Loucy (cell line): ENCODE measurements around the gene BANF2.

Source experiments
- H2AFZ ChIP-seq: fragments of 200-600 bp; sonication (generic); 2 replicates; pipeline ENCODE4 v1.6.0; 2016; ENCODE audit warnings: antibody characterized with exemption, mild to moderate bottlenecking, low read length, moderate library complexity
- H3F3A ChIP-seq: fragments of 200-600 bp; 2 replicates; pipeline ENCODE4 v1.6.0; 2016; ENCODE audit warnings: antibody characterized with exemption, low read depth, mild to moderate bottlenecking
- H3K27me3 ChIP-seq: fragments of 200-600 bp; sonication (generic); 2 replicates; pipeline ENCODE4 v1.6.1; 2014; ENCODE audit warnings: low read length, mild to moderate bottlenecking; ENCODE audit not compliant: insufficient read depth, poor library complexity, severe bottlenecking
- H3K36me3 ChIP-seq: fragments of 200-600 bp; sonication (generic); 2 replicates; pipeline ENCODE4 v1.6.1; 2016; ENCODE audit warnings: low read length; ENCODE audit not compliant: insufficient read depth
- H3K4me1 ChIP-seq: fragments of 200-600 bp; sonication (generic); 2 replicates; pipeline ENCODE4 v1.5.1; 2014; ENCODE audit warnings: low read length, mild to moderate bottlenecking; ENCODE audit not compliant: insufficient read depth, poor library complexity, severe bottlenecking
- H3K4me2 ChIP-seq: fragments of 200-600 bp; sonication (generic); 2 replicates; pipeline ENCODE4 v1.6.0; 2014; ENCODE audit warnings: antibody characterized with exemption, low read length, low read depth, mild to moderate bottlenecking; ENCODE audit not compliant: poor library complexity, severe bottlenecking
- H3K4me3 ChIP-seq: fragments of 200-600 bp; sonication (generic); 2 replicates; pipeline ENCODE4 v1.5.1; 2014; ENCODE audit warnings: low read length, mild to moderate bottlenecking, mixed read lengths; ENCODE audit not compliant: poor library complexity, severe bottlenecking
- H3K79me2 ChIP-seq: fragments of 200-600 bp; sonication (generic); 2 replicates; pipeline ENCODE4 v1.6.1; 2014; ENCODE audit warnings: low read length; ENCODE audit not compliant: insufficient read depth
- H3K9ac ChIP-seq: fragments of 200-600 bp; sonication (generic); 2 replicates; pipeline ENCODE4 v1.6.0; 2014; ENCODE audit warnings: mild to moderate bottlenecking, low read depth, low read length, moderate library complexity; ENCODE audit not compliant: poor library complexity, severe bottlenecking
- H3K9me2 ChIP-seq: fragments of 200-600 bp; sonication (generic); replicated peaks from 2 replicates; pipeline ENCODE4 v1.6.1; 2016; ENCODE audit warnings: low read depth, low read length, mixed read lengths
- H3K9me3 ChIP-seq: fragments of 200-600 bp; sonication (generic); 2 replicates; pipeline ENCODE4 v1.6.1; 2014; ENCODE audit warnings: mild to moderate bottlenecking, antibody characterized with exemption, low read length, low read depth; ENCODE audit not compliant: insufficient read depth
- H4K20me1 ChIP-seq: fragments of 200-600 bp; sonication (generic); 2 replicates; pipeline ENCODE4 v1.6.0; 2014; ENCODE audit warnings: antibody characterized with exemption, low read length, mild to moderate bottlenecking; ENCODE audit not compliant: insufficient read depth, poor library complexity, severe bottlenecking
- EZH2phosphoT487 ChIP-seq: fragments of 200-600 bp; IDR thresholded peaks from 2 replicates; pipeline ENCODE4 v1.6.1; 2018; ENCODE audit warnings: antibody characterized with exemption, mild to moderate bottlenecking, moderate library complexity, borderline replicate concordance
- TF ChIP-seq, protein P1 (sequence below): fragments of 200-600 bp; sonication (generic); conservative IDR thresholded peaks from 2 replicates; pipeline ENCODE4 v1.5.1; 2014; ENCODE audit warnings: mild to moderate bottlenecking, antibody characterized with exemption, low read length

BANF2 gene

DNA sequence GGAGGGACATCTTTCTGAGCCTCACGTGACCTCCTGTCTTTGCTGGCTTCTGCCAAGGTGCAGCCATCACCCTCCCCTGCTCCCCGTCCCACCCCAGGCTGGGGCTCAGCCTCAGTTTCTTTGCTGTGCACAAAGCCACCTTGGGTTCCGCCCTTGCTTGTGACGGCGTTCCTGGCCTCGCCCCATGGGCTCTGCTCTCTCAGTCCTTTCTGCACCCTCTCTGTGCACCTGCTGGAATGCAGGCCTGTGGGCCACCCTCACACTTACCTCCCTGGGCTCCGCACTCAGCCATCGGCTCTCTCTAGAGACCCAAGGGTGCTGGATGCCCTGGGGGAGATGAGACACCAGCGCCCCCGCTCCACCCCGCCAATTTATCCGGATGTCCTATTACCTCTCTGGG lies 28.3 kb downstream of the BANF2 start:
- Histone ChIP-seq H3K9ac (no peak overlapping the region), H3K9me2 (no peaks in the 10 kb centered on the region), H3K79me2 (no peaks in the 10 kb centered on the region), H4K20me1 (no peaks in the 10 kb centered on the region), H3K4me3 (no peak overlapping the region), H3F3A (no peaks in the 10 kb centered on the region), H3K27me3 (no peaks in the 10 kb centered on the region), H3K4me2 (no peak overlapping the region), H2AFZ (no peak overlapping the region), H3K36me3 (no peaks in the 10 kb centered on the region), H3K4me1 (no peaks in the 10 kb centered on the region), H3K9me3 (no peaks in the 10 kb centered on the region)
- no peak for TF ChIP-seq EZH2phosphoT487
- TF ChIP-seq, protein P1, sequence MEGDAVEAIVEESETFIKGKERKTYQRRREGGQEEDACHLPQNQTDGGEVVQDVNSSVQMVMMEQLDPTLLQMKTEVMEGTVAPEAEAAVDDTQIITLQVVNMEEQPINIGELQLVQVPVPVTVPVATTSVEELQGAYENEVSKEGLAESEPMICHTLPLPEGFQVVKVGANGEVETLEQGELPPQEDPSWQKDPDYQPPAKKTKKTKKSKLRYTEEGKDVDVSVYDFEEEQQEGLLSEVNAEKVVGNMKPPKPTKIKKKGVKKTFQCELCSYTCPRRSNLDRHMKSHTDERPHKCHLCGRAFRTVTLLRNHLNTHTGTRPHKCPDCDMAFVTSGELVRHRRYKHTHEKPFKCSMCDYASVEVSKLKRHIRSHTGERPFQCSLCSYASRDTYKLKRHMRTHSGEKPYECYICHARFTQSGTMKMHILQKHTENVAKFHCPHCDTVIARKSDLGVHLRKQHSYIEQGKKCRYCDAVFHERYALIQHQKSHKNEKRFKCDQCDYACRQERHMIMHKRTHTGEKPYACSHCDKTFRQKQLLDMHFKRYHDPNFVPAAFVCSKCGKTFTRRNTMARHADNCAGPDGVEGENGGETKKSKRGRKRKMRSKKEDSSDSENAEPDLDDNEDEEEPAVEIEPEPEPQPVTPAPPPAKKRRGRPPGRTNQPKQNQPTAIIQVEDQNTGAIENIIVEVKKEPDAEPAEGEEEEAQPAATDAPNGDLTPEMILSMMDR = no peak

DNA sequence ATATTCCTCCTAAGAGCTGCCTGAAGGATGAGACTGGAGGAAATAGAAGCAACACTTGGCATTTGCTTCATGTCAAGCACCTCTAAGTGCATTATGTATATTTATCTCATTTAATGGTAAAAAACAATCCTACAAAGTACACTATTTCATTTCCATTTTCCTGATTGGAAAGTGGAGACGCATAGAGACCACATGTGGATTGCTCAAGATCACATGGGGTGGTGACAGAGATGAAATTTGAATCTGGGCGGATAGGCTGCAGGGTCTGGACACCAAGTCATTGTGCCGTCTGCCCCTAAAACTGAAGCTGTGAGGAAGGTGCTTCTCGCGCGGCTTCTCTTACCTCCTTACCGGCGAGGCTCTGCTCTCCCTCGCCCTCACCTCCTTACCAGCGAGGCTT lies 30.3 kb downstream of the BANF2 start:
- Histone ChIP-seq H4K20me1 (no peaks in the 10 kb centered on the region), H3K4me1 (no peaks in the 10 kb centered on the region), H3K36me3 (no peaks in the 10 kb centered on the region), H3K9ac (no peak overlapping the region), H3K4me3 (no peak overlapping the region), H3F3A (no peaks in the 10 kb centered on the region), H2AFZ (no peak overlapping the region), H3K9me2 (no peaks in the 10 kb centered on the region), H3K9me3 (no peaks in the 10 kb centered on the region), H3K27me3 (no peaks in the 10 kb centered on the region), H3K4me2 (no peak overlapping the region), H3K79me2 (no peaks in the 10 kb centered on the region)
- TF ChIP-seq, protein P1 = no peak
- TF ChIP-seq EZH2phosphoT487 = no peak

DNA sequence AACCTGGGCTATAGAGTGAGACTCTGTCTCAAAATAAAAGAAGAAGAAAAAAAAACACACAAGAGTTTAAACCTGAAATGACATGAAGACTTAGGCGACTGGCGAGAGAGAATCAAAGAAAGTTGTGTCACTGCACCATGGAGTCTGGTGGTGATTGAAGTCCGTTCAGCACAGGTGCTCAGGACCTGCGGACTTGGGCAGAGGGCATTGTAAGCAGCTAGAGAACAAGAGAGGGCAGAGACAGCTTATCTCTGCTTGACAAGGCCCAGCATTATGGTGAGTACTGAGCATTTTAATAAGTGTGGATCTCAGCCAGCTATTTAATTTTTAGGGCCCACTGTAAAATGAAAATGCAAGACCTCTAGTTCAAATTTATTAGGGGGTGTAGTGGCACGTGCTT lies 31.5 kb downstream of the BANF2 start:
- Histone ChIP-seq H3K36me3 (no peaks in the 10 kb centered on the region), H4K20me1 (no peaks in the 10 kb centered on the region), H3K4me1 (no peaks in the 10 kb centered on the region), H3K27me3 (no peaks in the 10 kb centered on the region), H3K9ac (no peak overlapping the region), H3K9me3 (no peaks in the 10 kb centered on the region), H3K4me3 (no peak overlapping the region), H3K9me2 (no peaks in the 10 kb centered on the region), H3K4me2 (no peak overlapping the region), H3K79me2 (no peaks in the 10 kb centered on the region), H2AFZ (no peak overlapping the region), H3F3A (no peaks in the 10 kb centered on the region)
- no peak for TF ChIP-seq EZH2phosphoT487
- TF ChIP-seq, protein P1 = no peak
